Limb (tissue), 2 donors: Measurements from ENCODE around the gene CXCR5.

Experiments
- DNase-seq, 2 donors: peaks; one replicate each; pipeline ENCODE4 v3.0.0-alpha.2; 2016; ENCODE audit errors: extremely low spot score in 2 of 2

Gene CXCR5

DNA sequence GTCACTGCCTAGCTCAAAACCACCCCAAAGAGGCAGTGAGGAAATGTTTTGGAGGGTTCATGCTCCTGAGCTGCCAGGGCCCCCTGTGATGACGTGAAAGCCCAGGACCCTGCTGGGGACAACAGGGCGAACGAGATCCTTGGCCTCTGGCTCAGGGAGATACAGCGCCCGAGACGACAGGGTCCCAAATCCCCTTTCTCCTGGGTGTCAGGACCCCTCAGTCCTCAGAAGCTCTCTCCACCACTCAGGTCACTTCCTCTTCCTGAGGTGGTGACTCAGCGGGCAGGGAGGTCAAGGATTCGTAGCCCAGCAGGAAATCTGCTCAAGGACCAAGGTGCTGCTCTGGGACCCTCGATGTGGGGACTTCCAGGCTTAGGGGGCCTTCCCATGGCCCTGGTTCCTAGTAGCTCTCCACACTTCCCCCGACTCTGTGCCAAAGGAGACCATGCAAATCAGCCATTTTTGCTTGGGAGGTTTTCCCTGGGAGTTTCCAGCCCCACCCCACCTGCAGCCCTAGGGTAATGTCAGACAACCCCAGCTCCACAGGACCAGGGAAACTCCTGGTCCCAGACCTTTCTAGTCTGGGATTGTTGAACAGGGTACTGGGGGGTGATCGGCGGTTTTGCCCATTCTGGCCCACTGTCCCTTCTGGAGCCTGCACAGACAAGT, 29.2 kb downstream of the CXCR5 start:
- no peak for DNase-seq

DNA sequence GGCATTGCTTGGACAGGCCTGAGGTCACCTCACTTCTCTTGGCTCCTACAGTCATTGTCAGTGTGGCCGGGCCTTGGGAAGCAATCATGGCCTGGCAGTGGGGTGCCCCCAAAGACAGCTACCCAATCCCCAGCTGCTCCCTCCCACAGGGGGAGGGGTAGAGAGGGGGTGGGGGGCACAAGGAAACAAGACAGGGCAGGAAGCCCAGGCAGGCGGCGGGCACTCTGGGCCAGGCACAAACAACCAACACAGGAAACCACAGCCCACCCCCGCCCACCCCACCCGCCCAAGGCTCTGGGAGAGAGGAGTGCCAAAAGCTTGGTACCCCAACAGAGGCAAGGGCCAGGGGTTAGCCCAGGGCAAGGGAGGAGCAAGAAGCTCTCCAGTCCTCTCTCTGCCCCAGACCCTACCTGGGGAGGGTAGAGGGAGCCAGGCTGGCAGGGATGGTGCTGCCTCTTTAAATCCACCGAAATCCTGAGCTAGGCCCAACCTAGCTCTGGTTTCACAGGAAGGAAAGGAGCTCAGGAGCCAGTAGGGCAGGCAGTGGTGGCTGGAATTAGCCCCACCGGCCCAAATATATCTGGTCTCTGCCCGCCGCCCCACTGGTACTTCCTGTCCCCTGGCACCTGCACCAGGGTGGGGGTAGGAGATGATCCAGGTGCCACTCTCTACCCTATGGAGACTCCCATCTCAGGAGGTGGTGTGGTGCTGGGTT, 29.9 kb downstream of the CXCR5 start:
- DNase-seq = no peak

DNA sequence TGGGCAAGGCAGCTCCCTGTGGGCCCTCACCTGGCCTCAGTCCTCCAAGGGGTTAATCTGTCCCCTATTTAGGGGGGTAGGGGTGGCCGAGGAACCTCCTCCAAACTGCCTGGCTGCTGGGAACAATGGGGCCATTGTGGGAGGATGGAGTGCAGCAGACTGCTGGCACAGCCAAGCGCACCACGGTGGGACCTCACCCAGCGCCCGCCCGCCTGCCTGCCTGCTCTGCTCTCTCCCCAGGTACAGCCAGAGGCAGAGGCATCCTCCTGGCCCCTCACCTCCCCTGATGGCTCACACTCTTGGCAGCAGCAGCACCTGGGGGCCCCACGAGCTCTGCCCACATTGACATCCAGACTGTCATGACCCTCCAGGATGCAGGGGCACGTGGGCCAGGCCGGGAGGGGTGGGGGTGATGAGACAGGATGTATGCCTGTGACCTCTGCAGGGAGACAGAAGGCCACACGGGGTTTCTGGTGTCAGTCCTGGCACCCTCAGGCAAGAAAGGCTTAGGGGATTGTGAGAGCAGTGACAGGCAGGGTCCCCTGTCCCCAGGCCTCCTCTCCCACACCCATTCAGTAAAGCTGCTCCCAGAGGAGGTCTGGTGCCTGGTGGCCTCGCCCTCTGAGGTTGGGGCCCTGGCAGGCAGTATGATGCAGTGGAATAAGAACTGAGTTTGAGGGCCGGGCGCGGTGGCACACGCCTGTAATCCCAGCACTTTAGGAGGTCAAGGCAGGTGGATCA, 30.7 kb downstream of the CXCR5 start:
- DNase-seq = peak in 1 of 2 donors; percentile 61

GRCh38 chr11:118914987-118915386, 31.3 kb downstream of the CXCR5 start:
- DNase-seq = no peak

DNA sequence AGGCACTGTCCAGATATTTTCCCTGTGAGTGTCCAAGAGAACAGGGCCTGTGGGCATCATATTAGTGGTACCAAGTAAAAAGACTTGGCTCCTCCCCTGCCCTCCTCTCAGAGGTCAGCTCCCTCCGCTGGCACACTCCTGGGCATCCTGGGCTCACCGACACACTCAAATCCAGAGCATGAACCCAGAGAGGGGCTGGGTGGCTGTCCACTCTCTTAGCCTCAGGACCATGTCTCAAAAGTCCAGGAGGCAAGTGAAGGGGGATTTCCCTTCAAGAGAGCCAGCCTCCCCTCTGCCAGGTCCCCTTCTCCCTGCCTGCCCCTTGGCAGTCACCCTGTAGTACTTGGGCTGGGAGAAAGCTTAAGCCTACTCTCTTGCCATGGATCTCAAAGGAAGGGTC, 31.7 kb downstream of the CXCR5 start:
- no peak for DNase-seq

GRCh38 chr11:118915941-118916841, 32.5 kb downstream of the CXCR5 start:
- no peak for DNase-seq

DNA sequence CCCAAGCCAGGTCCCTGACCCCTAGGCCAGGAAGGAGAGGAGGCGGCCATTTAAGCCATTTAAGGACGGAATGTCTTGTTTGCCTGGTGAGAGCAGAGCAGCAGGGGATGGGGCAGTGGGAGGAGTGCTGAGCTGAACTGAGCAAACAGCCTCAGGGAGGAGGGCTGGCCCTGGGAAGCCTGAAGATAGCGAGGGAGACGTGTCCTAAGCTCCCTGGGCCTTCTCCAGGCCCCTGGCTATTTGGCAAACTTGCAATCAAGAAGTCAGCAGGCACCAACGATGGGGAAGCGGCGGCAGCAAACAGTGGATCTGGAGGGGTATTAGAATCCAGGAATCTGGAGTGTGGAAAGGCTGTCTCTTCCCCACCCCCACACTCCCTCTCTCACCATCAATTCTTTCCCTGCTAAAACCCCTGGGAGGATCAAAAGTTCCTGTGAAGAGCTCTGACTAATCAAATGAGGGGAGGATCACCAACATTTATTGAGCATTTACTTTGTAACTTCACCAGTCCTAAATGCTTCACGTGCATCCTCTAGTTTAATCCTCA, 33.2 kb downstream of the CXCR5 start:
- peak in 1 of 2 donors; percentile 39 for DNase-seq

DNA sequence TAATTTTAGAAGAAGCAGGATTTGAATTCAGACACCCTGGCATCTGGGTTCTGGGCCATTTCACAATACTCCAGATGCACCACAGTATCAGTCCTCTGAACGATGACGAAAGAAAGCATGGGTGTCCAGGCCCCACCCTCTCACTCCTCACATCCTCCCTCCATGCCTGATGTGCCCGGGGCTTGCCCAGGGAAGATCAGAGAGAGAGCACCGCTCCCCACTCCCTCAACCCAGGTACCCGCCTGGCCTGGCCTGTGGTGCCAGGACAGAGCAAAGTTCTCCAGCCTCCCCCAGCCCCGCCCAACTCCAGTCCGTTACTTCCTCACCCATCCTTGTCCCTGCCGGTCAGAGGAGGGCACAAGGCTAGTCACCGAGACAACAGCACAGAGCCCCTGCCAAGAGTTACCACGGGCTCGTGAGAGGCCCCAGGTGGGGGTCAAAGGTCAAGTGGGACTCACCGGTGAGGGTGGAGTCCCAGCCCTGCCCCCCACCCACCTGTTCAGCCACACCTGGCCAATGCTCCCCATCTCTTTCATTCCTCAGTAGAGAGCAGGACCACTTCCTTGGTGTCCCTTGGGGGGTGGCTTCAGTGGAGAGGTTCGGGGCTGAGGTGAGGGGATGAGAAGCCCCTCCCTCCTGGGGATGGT, 33.9 kb downstream of the CXCR5 start:
- no peak for DNase-seq

DNA sequence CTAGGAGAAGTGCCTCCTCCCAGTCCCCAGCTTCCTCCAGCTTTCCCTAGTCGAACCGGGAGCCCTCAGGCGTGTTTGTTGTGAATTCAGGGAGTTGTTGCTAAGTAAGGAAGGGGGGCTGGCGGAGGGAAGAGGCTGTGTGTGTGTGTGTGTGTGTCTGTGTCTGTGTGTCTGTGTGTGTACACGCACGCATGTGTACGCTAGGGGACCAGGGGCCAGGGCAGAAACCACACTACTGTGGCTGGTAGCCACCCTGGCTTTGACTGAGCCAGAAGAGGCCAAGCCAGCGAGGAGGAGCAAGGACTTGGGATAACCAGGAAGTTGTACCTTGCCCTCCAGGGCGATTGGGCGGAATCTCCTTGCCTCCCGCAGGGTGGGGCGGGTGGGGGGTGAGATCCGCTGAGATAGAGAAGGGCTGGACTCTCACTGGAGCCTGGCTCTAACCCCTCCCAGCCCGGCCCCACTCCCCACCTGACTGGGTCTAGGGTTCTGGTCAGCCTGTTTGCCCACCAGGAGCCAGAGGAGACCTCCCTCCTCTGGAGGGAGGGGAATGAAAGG, 34.5 kb downstream of the CXCR5 start:
- DNase-seq = peak; percentile 77 to 80

DNA sequence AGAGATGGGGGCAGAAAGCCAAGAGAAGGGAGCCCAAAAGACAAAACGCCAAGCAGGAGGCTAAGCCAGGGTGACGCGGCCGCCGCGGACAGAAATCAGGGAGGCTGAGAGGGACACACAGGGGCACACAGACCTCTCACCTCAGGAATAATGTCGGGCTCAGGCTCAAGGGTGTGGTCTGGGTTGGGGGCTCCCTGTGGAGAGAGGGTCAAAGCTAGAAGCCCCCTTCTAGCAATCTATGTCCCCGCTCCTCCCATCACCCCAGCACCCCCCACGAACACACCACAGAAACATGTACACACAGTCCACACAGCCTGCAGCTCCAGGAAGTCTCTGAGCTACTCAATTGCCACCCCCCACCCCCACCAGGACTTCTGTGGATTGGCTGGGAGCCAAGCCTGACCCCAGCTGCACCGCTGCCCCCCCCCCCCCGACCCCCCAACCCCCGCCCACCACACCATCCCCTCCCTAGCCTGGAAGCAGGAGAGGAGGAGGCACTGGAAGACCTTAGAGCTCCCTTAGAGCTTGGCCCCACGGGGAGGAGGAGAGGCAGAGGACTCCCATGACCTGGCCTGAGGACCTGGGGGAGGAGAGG, 35.1 kb downstream of the CXCR5 start:
- peak in 1 of 2 donors; percentile 67 for DNase-seq

GRCh38 chr11:118921121-118921928, 37.6 kb downstream of the CXCR5 start:
- peak in 1 of 2 donors; percentile 34 for DNase-seq

DNA sequence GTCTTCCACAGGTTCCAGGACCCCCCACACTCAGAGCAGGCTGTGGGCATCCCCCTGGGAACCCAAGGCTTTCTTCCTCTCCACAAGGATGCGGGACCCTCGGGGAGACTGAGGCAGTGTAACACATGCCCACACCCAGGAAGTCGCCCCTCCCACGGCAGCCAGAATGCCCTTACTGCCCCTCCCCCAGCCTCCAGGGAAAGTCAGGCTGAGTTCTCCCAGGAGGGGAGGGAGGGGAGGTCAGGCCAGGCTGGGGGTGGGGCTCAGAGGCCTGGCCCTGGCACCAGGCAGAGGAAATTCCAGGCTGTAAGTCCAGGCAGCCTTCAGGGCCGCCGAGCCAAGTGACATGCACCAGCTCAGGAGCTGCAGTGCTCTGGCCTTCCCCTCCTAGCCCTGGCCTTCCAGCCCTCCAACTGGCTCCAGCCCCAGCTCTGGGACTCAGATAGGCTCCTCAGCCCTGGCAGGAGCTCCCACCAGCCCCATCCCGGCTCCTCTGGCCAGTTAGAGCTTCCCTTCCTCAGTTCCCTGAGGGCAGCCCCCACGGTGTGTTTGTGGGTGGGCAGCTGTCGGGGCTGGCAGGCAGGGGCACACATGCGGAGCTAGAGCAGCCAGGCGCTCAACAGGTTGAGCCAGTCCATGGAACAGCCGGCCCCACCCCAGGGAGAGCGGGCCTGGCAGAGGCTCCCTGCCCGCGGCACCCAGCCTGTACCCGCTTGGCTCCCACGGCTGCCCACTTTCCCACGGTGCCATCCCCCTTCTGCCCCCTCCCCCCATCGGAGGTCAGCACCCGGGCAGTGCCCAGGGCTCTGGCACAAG, 38.4 kb downstream of the CXCR5 start:
- DNase-seq = peak in 1 of 2 donors; percentile 45

- DNase-seq = peak in 1 of 2 donors; percentile 31
Measured at GRCh38 chr11:118922745-118923627, 39.3 kb downstream of the CXCR5 start.

GRCh38 chr11:118923721-118924587, 40.3 kb downstream of the CXCR5 start:
- no peak for DNase-seq

DNA sequence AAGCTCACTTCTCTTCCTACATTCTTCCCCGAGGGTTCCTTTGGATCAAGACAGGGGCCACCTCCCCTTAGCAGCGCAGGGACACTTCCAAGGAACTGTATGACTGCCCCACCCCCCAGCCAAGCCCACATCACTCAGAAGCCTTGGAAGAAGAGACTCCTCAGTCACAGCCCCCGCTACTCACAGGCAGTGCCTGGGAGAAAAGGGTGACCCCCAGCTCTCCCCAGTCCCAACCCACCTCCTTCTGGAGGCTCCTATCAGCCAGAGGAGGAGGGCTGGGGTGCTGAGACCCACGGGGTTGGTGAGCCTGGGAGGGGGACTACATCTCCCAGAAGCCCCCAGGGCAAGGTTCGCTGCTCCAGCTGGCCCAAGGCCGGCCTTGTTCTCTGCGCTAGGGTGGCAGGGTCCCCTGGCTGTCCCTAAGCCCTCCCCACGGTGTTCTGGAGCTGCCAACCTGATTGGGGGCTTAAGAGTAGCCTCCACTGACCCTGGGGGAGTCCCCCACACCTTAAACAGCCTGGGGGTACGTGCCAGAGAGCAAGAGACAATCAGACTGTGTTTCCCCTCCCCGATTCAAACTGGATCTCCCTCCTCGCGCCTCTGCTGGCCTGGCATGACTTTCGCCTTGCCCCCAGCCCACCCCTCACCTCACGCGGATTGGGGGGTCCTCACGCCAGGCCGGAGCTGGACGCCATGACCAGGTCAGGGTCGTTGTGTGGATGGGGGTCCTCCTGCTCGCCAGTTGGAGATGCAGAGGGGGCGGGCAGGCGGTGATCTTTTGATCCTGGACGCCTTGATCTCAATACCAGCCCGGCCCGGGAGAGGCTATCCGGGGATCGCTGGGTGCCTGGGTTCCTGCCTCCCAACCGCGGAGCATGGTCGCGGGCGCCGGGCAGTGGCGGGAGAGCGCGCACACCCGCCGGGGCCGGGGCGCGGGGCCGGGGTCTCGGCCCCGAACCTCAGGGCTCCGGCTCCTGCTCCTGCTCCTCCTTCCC, 41.2 kb downstream of the CXCR5 start:
- DNase-seq = peak in 1 of 2 donors; percentile 76
